Measurements from ENCODE around the gene TCTN1. TPM values are rescaled to one million over a fixed set of nuclear protein-coding genes. Genes with fewer than 3 reads are reported as not detected.

Gene TCTN1
- total RNA-seq, 1 donor from 2014 or later = 14.8 TPM

GRCh38 chr12:110676171-110676570 lies 62.2 kb downstream of the TCTN1 start:
- DNase-seq (ENCODE audit: low spot score) (no peak), ATAC-seq (no peak)

- ATAC-seq (peak; percentile 48), DNase-seq (ENCODE audit: low spot score) (no peak)
These were observed 63.4 kb downstream of the TCTN1 start for GRCh38 chr12:110677206-110677911.

- DNase-seq (ENCODE audit: low spot score) (no peak), ATAC-seq (no peak)
These were observed 64.1 kb downstream of the TCTN1 start for GRCh38 chr12:110677982-110678381.

- ATAC-seq (no peak), DNase-seq (ENCODE audit: low spot score) (no peak)
These were observed 65.3 kb downstream of the TCTN1 start for GRCh38 chr12:110679201-110679600.

GRCh38 chr12:110680032-110680431 lies 66.1 kb downstream of the TCTN1 start:
- ATAC-seq (no peak), DNase-seq (ENCODE audit: low spot score) (no peak)

GRCh38 chr12:110683888-110684287 lies 70.0 kb downstream of the TCTN1 start:
- ATAC-seq = no peak
- DNase-seq (ENCODE audit: low spot score) = no peak

- ATAC-seq (no peak), DNase-seq (ENCODE audit: low spot score) (no peak)
These were observed 70.4 kb downstream of the TCTN1 start for GRCh38 chr12:110684312-110684836.

- DNase-seq (ENCODE audit: low spot score) (no peak), ATAC-seq (no peak)
These were observed 72.5 kb downstream of the TCTN1 start for GRCh38 chr12:110686294-110686903.

GRCh38 chr12:110687396-110688169 lies 73.7 kb downstream of the TCTN1 start:
- DNase-seq (ENCODE audit: low spot score) (no peak), ATAC-seq (no peak)

- DNase-seq (ENCODE audit: low spot score) (peak; percentile 56), ATAC-seq (peak; percentile 82)
These were observed 74.7 kb downstream of the TCTN1 start, which contains the start of gene HVCN1 for GRCh38 chr12:110688446-110689280. Gene HVCN1, minus strand, starts transcription at chr12:110689115. Its CDS starts 5,870 bp downstream, at chr12:110683245.

- DNase-seq (ENCODE audit: low spot score) (no peak), ATAC-seq (peak; percentile 65)
These were observed 75.6 kb downstream of the TCTN1 start for GRCh38 chr12:110689281-110690126.

GRCh38 chr12:110690127-110690430 lies 76.2 kb downstream of the TCTN1 start:
- DNase-seq (ENCODE audit: low spot score) = no peak
- ATAC-seq = no peak

GRCh38 chr12:110693731-110694130 lies 79.8 kb downstream of the TCTN1 start:
- DNase-seq (ENCODE audit: low spot score) (no peak), ATAC-seq (no peak)

- no peak for DNase-seq (ENCODE audit: low spot score)
- ATAC-seq = peak; percentile 21
These were observed 80.5 kb downstream of the TCTN1 start for GRCh38 chr12:110694330-110694901.

GRCh38 chr12:110696283-110696682 lies 82.4 kb downstream of the TCTN1 start:
- no peak for DNase-seq (ENCODE audit: low spot score)
- no peak for ATAC-seq

- DNase-seq (ENCODE audit: low spot score) (no peak), ATAC-seq (no peak)
These were observed 83.3 kb downstream of the TCTN1 start for GRCh38 chr12:110697236-110697635.

- ATAC-seq = peak; percentile 97
- DNase-seq (ENCODE audit: low spot score) = peak; percentile 80
These were observed 84.4 kb downstream of the TCTN1 start for GRCh38 chr12:110698171-110698902.

Data from left lobe of liver (tissue), 2 donors.